Measurements from ENCODE around the gene RHBDD1.

Gene RHBDD1

GRCh38 chr2:227030789-227031188, 194.9 kb downstream of the RHBDD1 start:
- Histone ChIP-seq H3F3A (ENCODE audit: control insufficient read depth, insufficient read depth) (no peaks in the 10 kb centered on the region), H3K27me3 (ENCODE audit: control insufficient read depth, low read length) (no peaks in the 10 kb centered on the region), H3K9me2 (replicated peaks; ENCODE audit: control insufficient read depth, low read length) (no peaks in the 10 kb centered on the region), H3K4me2 (ENCODE audit: low read length) (no peak overlapping the region), H3K36me3 (ENCODE audit: control insufficient read depth, low read length) (no peaks in the 10 kb centered on the region), H4K20me1 (ENCODE audit: control insufficient read depth, insufficient read depth, low read depth, low read length) (no peaks in the 10 kb centered on the region), H3K9me3 (ENCODE audit: control insufficient read depth, insufficient read depth, low read length) (no peaks in the 10 kb centered on the region), H3K4me3 (ENCODE audit: low read length) (no peak overlapping the region), H3K79me2 (ENCODE audit: control insufficient read depth, low read length) (no peaks in the 10 kb centered on the region), H3K4me1 (ENCODE audit: control insufficient read depth, low read length) (peaks cover 5% of the 10 kb centered on the region), H3K27ac (ENCODE audit: low read depth, low read length) (no peak overlapping the region)
- no peak for TF ChIP-seq CTCF (IDR thresholded peaks at IDR 0.05; ENCODE audit: low read depth, low read length, poor library complexity, severe bottlenecking)
- no peak for TF ChIP-seq EZH2phosphoT487 (IDR thresholded peaks at IDR 0.05; ENCODE audit: borderline replicate concordance, low read length)

GRCh38 chr2:227031379-227031778, 195.5 kb downstream of the RHBDD1 start:
- no peaks in the 10 kb centered on the region for H3K9me2 ChIP-seq (replicated peaks; ENCODE audit: control insufficient read depth, low read length)
- H3K36me3 ChIP-seq (ENCODE audit: control insufficient read depth, low read length): no peaks in the 10 kb centered on the region
- H3K79me2 ChIP-seq (ENCODE audit: control insufficient read depth, low read length): no peaks in the 10 kb centered on the region
- no peaks in the 10 kb centered on the region for H3K27me3 ChIP-seq (ENCODE audit: control insufficient read depth, low read length)
- peaks cover 5% of the 10 kb centered on the region for H3K4me1 ChIP-seq (ENCODE audit: control insufficient read depth, low read length)
- H3K27ac ChIP-seq (ENCODE audit: low read depth, low read length): no peak overlapping the region
- no peak overlapping the region for H3K4me2 ChIP-seq (ENCODE audit: low read length)
- H4K20me1 ChIP-seq (ENCODE audit: control insufficient read depth, insufficient read depth, low read depth, low read length): no peaks in the 10 kb centered on the region
- no peak overlapping the region for H3K4me3 ChIP-seq (ENCODE audit: low read length)
- H3F3A ChIP-seq (ENCODE audit: control insufficient read depth, insufficient read depth): no peaks in the 10 kb centered on the region
- H3K9me3 ChIP-seq (ENCODE audit: control insufficient read depth, insufficient read depth, low read length): no peaks in the 10 kb centered on the region
- TF ChIP-seq EZH2phosphoT487 (IDR thresholded peaks at IDR 0.05; ENCODE audit: borderline replicate concordance, low read length): no peak
- TF ChIP-seq CTCF (IDR thresholded peaks at IDR 0.05; ENCODE audit: low read depth, low read length, poor library complexity, severe bottlenecking): no peak

- H3K9me2 ChIP-seq (replicated peaks; ENCODE audit: control insufficient read depth, low read length): no peaks in the 10 kb centered on the region
- no peaks in the 10 kb centered on the region for H3K9me3 ChIP-seq (ENCODE audit: control insufficient read depth, insufficient read depth, low read length)
- H4K20me1 ChIP-seq (ENCODE audit: control insufficient read depth, insufficient read depth, low read depth, low read length): no peaks in the 10 kb centered on the region
- H3K27me3 ChIP-seq (ENCODE audit: control insufficient read depth, low read length): no peaks in the 10 kb centered on the region
- no peak overlapping the region for H3K4me3 ChIP-seq (ENCODE audit: low read length)
- TF ChIP-seq EZH2phosphoT487 (IDR thresholded peaks at IDR 0.05; ENCODE audit: borderline replicate concordance, low read length) (no peak), CTCF (IDR thresholded peaks at IDR 0.05; ENCODE audit: low read depth, low read length, poor library complexity, severe bottlenecking) (peak; percentile 87)
- no peak overlapping the region for H3K27ac ChIP-seq (ENCODE audit: low read depth, low read length)
- H3F3A ChIP-seq (ENCODE audit: control insufficient read depth, insufficient read depth): no peaks in the 10 kb centered on the region
- no peaks in the 10 kb centered on the region for H3K79me2 ChIP-seq (ENCODE audit: control insufficient read depth, low read length)
- no peaks in the 10 kb centered on the region for H3K36me3 ChIP-seq (ENCODE audit: control insufficient read depth, low read length)
- H3K4me1 ChIP-seq (ENCODE audit: control insufficient read depth, low read length): peaks cover 5% of the 10 kb centered on the region
- H3K4me2 ChIP-seq (ENCODE audit: low read length): no peak overlapping the region
Measured at GRCh38 chr2:227033471-227034148, 197.8 kb downstream of the RHBDD1 start.
